CD14-positive monocyte (primary cell): ENCODE data around the gene HUNK. TPM values are rescaled to one million over a fixed set of nuclear protein-coding genes. Genes with fewer than 3 reads are reported as not detected.
A peak's percentile ranks its signal among the peaks of the same experiment; 100 is the strongest.

ENCODE experiments used
- DNase-seq, 3 donors: peaks; one replicate each; pipeline ENCODE4 v3.0.0-alpha.2; 2011 to 2022
- H2AFZ ChIP-seq: 2 replicates; pipeline ENCODE4 v1.6.0; 2012; ENCODE audit warnings: mild to moderate bottlenecking, low read depth, low read length, inconsistent platforms; ENCODE audit not compliant: insufficient read depth, poor library complexity, severe bottlenecking
- H3K27ac ChIP-seq, 2 donors: 1 replicate in 1 of 2; 2 replicates in 1 of 2; pipeline ENCODE4 v1.5.1; 2012 to 2013; ENCODE audit warnings: low read length in 2 of 2, control low read depth in 1 of 2, inconsistent platforms in 1 of 2, low read depth in 1 of 2, mild to moderate bottlenecking in 1 of 2
- H3K27me3 ChIP-seq, 2 donors: one replicate each; pipeline versions ENCODE4 v1.6.0 to v1.6.1; 2011 to 2013; ENCODE audit warnings: low read length in 2 of 2; ENCODE audit not compliant: control insufficient read depth in 2 of 2, insufficient read depth in 2 of 2
- H3K36me3 ChIP-seq, 2 donors: replicated peaks in 1 of 2; 1 replicate in 1 of 2; 2 replicates in 1 of 2; pipeline versions ENCODE4 v1.5.1 to v1.6.1; 2012 to 2013; ENCODE audit warnings: low read length in 2 of 2, control low read depth in 1 of 2, inconsistent platforms in 1 of 2, mild to moderate bottlenecking in 1 of 2; ENCODE audit not compliant: insufficient read depth in 2 of 2, control insufficient read depth in 1 of 2
- H3K4me1 ChIP-seq, 2 donors: 1 replicate in 1 of 2; 2 replicates in 1 of 2; pipeline versions ENCODE4 v1.5.1 to v1.6.1; 2012 to 2013; ENCODE audit warnings: low read length in 2 of 2, control low read depth in 1 of 2, inconsistent platforms in 1 of 2, mild to moderate bottlenecking in 1 of 2, moderate library complexity in 1 of 2; ENCODE audit not compliant: insufficient read depth in 2 of 2, control insufficient read depth in 1 of 2
- H3K4me2 ChIP-seq: replicated peaks from 2 replicates; pipeline ENCODE3; 2012; ENCODE audit warnings: low read length, moderate library complexity, mild to moderate bottlenecking; ENCODE audit not compliant: poor library complexity, severe bottlenecking; ENCODE audit errors: extremely low read depth
- H3K4me3 ChIP-seq, 3 experiments: fragments of 200-600 bp in 1 of 3; sonication (generic) in 1 of 3; replicated peaks in 1 of 3; 1 replicate in 2 of 3; 2 replicates in 1 of 3; pipeline ENCODE4 v1.5.1; 2011 to 2013; ENCODE audit warnings: low read length in 3 of 3, mild to moderate bottlenecking in 3 of 3, control low read depth in 2 of 3, low read depth in 2 of 3, inconsistent platforms in 1 of 3, moderate library complexity in 1 of 3
- H3K79me2 ChIP-seq: 2 replicates; pipeline ENCODE4 v1.6.0; 2012; ENCODE audit warnings: mild to moderate bottlenecking, control low read depth, inconsistent platforms, low read length, moderate library complexity; ENCODE audit not compliant: insufficient read depth
- H3K9ac ChIP-seq: 2 replicates; pipeline ENCODE4 v1.6.0; 2017; ENCODE audit warnings: low read length, mild to moderate bottlenecking; ENCODE audit not compliant: insufficient read depth, poor library complexity, severe bottlenecking
- H3K9me3 ChIP-seq, 2 donors: replicated peaks in 1 of 2; 1 replicate in 1 of 2; 2 replicates in 1 of 2; pipeline versions ENCODE4 v1.5.1 to v1.6.1; 2012 to 2013; ENCODE audit warnings: low read length in 2 of 2, control low read depth in 1 of 2; ENCODE audit not compliant: control insufficient read depth in 1 of 2, insufficient read depth in 1 of 2
- H4K20me1 ChIP-seq: 2 replicates; pipeline ENCODE4 v1.6.0; 2012; ENCODE audit warnings: mild to moderate bottlenecking, low read length, control low read depth, moderate library complexity; ENCODE audit not compliant: insufficient read depth
- H3K27ac Mint-ChIP-seq, 7 donors: one replicate each; pipeline ENCODE4 v1.8.0; 2020; ENCODE audit warnings: mild to moderate bottlenecking in 7 of 7, mixed read lengths in 7 of 7, moderate library complexity in 6 of 7, inconsistent platforms in 2 of 7
- H3K27me3 Mint-ChIP-seq, 3 donors: one replicate each; pipeline ENCODE4 v1.8.0; 2021 to 2022; ENCODE audit warnings: low read depth in 3 of 3, mild to moderate bottlenecking in 3 of 3, mixed read lengths in 3 of 3, moderate library complexity in 3 of 3, inconsistent platforms in 1 of 3
- H3K36me3 Mint-ChIP-seq, 2 donors: one replicate each; pipeline ENCODE4 v1.8.0; 2020; ENCODE audit warnings: mixed read lengths in 2 of 2, inconsistent platforms in 1 of 2, mild to moderate bottlenecking in 1 of 2
- H3K4me1 Mint-ChIP-seq: one replicate; pipeline ENCODE4 v1.8.0; 2020; ENCODE audit warnings: mild to moderate bottlenecking, mixed read lengths
- H3K4me3 Mint-ChIP-seq, 2 donors: one replicate each; pipeline ENCODE4 v1.8.0; 2020; ENCODE audit warnings: mild to moderate bottlenecking in 2 of 2, mixed read lengths in 2 of 2, moderate library complexity in 1 of 2
- H3K9me3 Mint-ChIP-seq, 7 donors: one replicate each; pipeline ENCODE4 v1.8.0; 2020 to 2022; ENCODE audit warnings: mixed read lengths in 7 of 7, mild to moderate bottlenecking in 6 of 7, moderate library complexity in 6 of 7, inconsistent platforms in 2 of 7
- WGBS: methylation state at CpG from one replicate; pipeline ENCODE4 v1.1.5; 2013; ENCODE audit warnings: missing lambda C conversion rate; ENCODE audit not compliant: insufficient coverage; 5-methylcytosine and 5-hydroxymethylcytosine counted together
- intact Hi-C, 2 donors: fragments of 100-400 bp; cut with micrococcal nuclease; formaldehyde crosslinking; loops; one replicate each; pipeline versions ENCODE4 v1.15.0 to v1.15.1; 2023
- polyA plus RNA-seq, 3 donors: library from polyadenylated mRNA; depleted of rRNA in 1 of 3; unstranded in 2 of 3; stranded (reverse) in 1 of 3; fragments of 300-500 nt in 2 of 3; fragments of >200 nt in 1 of 3; fragmentation: Illumina TruSeq in 2 of 3; gene quantifications; 1 replicate in 2 of 3; 2 replicates in 1 of 3; pipeline ENCODE4 v1.2.3, GENCODE V29; 2012 to 2021
- TF ChIP-seq, protein P1 (sequence below): fragments of 200-600 bp; IDR thresholded peaks from one replicate; pipeline ENCODE4 v1.8.0; 2022; ENCODE audit warnings: antibody characterized with exemption, mild to moderate bottlenecking

Gene HUNK
- polyA plus RNA-seq, 3 donors = not detected

DNA sequence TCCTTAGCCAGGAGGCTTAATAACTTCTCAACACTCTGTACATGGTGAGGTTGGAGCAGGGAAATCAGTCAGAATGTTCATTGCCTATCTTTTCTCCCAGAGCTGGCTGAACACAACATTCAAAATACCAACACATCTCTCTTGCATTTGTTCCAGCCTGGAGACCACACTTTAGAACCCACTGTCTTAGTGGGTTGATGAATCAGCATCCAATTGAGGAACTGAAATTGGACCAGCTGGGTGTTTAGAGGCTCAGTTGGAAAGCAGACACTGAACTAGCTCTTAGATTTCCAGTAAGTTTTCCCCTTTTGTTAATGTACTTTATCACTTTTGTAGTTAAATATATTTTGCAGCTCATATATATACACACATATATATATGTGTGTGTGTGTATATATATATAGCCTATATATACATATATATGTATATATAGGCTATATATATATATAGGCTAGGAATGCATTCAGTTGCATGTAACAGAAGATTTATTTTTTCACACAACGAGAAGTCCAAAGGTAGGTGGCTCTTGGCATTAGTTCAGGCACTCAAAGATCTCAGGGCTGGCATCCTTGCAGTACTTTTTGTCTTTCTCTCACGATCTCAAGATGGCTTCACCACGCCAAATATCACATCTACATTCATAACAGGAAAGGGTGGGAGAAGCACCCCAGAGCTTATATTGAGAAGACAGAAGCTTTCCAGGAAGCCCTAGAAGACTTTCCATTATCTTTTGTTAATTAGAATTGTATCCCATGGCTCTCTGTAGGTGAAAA, 35.0 kb upstream of the HUNK start:
- Mint-ChIP-seq H3K4me3 (no peak overlapping the region), H3K36me3 (no peaks in the 10 kb centered on the region), H3K27me3 (peaks cover 0 to 9% (median 6%) of the 10 kb centered on the region in 3 donors), H3K4me1 (peaks cover 19% of the 10 kb centered on the region), H3K27ac (no peak overlapping the region), H3K9me3 (peaks cover 0 to 12% (median 2%) of the 10 kb centered on the region in 7 donors)
- Histone ChIP-seq H3K4me1 (peaks cover 14 to 21% of the 10 kb centered on the region in 2 donors), H3K4me3 (no peak overlapping the region), H3K27me3 (peaks cover 0 to 4% of the 10 kb centered on the region in 2 donors), H3K79me2 (no peaks in the 10 kb centered on the region), H3K27ac (no peak overlapping the region), H3K9me3 (no peaks in the 10 kb centered on the region), H3K9ac (no peak overlapping the region), H2AFZ (no peak overlapping the region), H4K20me1 (no peaks in the 10 kb centered on the region), H3K4me2 (no peak overlapping the region), H3K36me3 (no peaks in the 10 kb centered on the region)
- peak; percentile 18 to 55 (median 39) for DNase-seq
- TF ChIP-seq, protein P1, sequence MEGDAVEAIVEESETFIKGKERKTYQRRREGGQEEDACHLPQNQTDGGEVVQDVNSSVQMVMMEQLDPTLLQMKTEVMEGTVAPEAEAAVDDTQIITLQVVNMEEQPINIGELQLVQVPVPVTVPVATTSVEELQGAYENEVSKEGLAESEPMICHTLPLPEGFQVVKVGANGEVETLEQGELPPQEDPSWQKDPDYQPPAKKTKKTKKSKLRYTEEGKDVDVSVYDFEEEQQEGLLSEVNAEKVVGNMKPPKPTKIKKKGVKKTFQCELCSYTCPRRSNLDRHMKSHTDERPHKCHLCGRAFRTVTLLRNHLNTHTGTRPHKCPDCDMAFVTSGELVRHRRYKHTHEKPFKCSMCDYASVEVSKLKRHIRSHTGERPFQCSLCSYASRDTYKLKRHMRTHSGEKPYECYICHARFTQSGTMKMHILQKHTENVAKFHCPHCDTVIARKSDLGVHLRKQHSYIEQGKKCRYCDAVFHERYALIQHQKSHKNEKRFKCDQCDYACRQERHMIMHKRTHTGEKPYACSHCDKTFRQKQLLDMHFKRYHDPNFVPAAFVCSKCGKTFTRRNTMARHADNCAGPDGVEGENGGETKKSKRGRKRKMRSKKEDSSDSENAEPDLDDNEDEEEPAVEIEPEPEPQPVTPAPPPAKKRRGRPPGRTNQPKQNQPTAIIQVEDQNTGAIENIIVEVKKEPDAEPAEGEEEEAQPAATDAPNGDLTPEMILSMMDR = no peak
- intact Hi-C loops = no loop called here
- no CpG with 5 or more reads among the region's 3 CpGs for WGBS

DNA sequence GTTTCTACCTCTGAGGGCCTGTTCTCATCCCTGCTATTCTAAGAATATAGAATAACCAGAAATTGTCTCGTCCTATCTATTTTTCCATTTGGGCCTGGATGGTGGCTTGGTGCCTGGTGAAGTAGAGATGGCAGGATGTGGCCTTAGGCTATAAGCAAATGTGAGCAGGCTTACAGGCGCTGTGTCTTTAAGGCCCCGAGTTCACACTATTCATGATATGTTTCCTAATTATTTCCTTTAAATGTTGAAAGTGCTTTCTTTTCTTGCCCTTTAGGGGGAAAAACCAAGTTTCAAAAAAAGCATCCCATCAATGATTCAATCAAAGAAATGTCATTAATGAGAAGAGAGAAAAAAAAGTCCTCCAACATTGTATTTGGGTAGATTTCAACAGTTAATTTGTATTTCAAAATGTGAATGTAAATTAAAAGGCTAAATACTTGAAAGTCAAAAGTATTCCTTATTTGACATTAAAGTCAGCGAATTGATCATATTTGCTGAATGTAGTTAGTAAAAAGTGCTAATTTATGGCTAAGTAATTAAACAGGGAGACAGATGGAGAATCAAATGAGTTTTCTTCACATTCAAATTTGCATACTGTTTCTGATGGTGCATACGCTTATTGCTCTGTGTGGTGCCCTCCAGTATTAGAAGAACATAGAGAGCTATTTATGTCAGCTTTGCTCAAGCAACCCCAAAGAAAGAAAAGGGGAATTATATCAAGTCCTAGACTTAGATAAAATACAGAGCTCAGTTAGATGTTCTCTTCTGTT, 34.0 kb upstream of the HUNK start:
- peaks cover 19% of the 10 kb centered on the region for H3K4me1 Mint-ChIP-seq
- Histone ChIP-seq H2AFZ (no peak overlapping the region), H4K20me1 (no peaks in the 10 kb centered on the region)

More for the DNA sequence above, 34.0 kb upstream of the HUNK start:
- no peaks in the 10 kb centered on the region for H3K79me2 ChIP-seq
- no peaks in the 10 kb centered on the region for H3K36me3 ChIP-seq
- TF ChIP-seq, protein P1 = no peak
- peaks cover 14 to 21% of the 10 kb centered on the region in 2 donors for H3K4me1 ChIP-seq
- H3K27ac ChIP-seq = no peak overlapping the region
- H3K9me3 Mint-ChIP-seq = peaks cover 0 to 12% (median 6%) of the 10 kb centered on the region in 7 donors
- intact Hi-C loops = no loop called here
- no peak overlapping the region for H3K4me3 ChIP-seq
- no CpG with 5 or more reads among the region's 5 CpGs for WGBS
- no peak overlapping the region for H3K4me2 ChIP-seq
- no peaks in the 10 kb centered on the region for H3K9me3 ChIP-seq
- no peak overlapping the region for H3K4me3 Mint-ChIP-seq
- peaks cover 0 to 4% of the 10 kb centered on the region in 2 donors for H3K27me3 ChIP-seq
- DNase-seq = no peak
- H3K27me3 Mint-ChIP-seq = peaks cover 0 to 16% (median 11%) of the 10 kb centered on the region in 3 donors
- no peak overlapping the region for H3K9ac ChIP-seq
- H3K27ac Mint-ChIP-seq = no peak overlapping the region
- no peaks in the 10 kb centered on the region for H3K36me3 Mint-ChIP-seq
